GM19438 (cell line): ENCODE results near the gene SLC26A1.
A peak's percentile ranks its signal among the peaks of the same experiment; 100 is the strongest.

Experiments
- ATAC-seq: cut with Tn5 transposase; IDR thresholded peaks from one replicate; pipeline ENCODE4 v1.9.1; 2021; ENCODE audit warnings: low read depth; ENCODE audit not compliant: unreplicated experiment

The SLC26A1 gene

DNA sequence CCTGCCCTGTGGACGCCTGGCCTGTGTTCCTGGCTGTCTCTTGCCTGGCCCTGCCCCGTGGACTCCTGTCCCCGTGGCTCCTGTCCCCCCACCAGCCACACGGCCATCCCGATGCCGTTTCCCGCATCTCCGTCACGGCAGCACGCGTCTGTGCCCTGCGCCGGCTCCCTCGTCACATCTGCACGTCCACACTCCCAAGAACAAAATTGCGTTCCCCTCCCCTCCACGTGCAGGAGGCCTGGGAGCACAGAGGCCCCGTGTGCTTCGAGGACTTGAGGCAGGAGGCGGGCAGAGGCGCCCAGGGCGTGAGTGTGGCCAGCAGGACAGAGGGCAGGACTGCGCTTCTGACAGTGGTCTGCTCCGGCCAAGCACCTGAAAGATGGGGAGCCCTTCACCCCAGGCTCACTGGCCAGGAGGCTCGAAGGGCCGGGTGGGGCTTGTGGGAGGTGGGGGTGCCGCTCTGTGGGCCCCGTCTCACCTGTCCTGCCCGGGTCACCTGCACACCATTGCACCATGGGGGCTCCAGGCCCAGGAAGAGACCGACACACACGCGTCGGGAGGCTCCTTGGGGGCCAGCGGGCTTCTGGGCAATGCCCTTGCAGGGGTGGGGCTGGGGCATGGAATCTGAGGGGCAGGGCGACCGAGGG, 35.5 kb upstream of the SLC26A1 start:
- ATAC-seq, result no peak

- no peak for ATAC-seq
Measured at GRCh38 chr4:1027915-1028238, 34.7 kb upstream of the SLC26A1 start.

DNA sequence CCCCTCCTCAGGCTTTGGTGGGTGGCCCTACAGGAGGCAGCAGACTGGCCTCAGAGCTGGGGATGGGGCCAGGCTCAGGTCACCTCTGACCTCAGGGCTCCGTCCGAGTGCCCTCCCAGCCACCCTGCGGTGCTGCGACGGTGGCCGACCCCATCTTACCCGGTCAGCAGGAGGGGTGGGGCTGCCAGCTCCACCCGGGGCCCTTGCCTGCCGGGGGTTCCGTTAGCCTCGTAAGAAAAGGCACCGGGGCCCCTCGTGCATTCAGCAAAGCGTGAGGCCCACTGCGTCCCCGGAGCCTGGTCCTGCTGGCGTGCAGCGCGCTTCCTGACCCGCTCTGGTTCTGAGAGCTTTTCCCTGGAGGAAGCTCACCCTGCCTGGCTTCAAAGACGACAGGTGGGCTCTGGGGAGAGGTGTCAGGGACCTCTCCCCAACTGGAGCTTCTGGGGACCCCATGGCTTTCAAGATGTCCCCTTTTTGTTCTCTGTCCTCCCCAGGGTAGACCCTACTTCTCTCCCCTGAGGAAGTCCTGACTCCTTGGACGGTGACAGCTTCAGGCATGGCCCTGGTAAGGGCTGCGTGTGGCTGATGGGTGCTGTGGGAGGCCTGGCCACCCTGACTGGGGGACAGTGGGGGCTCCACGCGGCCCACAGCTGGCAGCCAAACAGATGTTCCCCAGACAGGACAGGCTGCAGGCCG, 34.2 kb upstream of the SLC26A1 start:
- ATAC-seq, result no peak

DNA sequence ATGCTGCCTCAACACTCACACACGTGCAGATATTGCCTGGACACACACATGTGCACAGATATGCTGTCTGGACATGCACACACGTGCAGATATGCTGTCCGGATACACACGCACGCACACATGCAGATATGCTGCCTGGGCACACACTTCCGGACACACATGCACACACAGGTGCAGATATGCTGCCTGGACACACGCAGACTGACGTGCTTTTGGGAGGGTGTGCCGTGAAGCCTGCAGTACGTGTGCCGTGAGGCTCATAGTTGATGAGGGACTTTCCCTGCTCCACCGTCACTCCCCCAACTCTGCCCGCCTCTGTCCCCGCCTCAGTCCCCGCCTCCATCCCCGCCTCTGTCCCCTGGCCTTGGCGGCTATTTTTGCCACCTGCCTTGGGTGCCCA, 32.9 kb upstream of the SLC26A1 start:
- peak; percentile 66 for ATAC-seq

- no peak for ATAC-seq
Measured at GRCh38 chr4:1024882-1025545, 31.8 kb upstream of the SLC26A1 start.

- ATAC-seq, result no peak
Measured at GRCh38 chr4:1023895-1024740, 30.9 kb upstream of the SLC26A1 start.

DNA sequence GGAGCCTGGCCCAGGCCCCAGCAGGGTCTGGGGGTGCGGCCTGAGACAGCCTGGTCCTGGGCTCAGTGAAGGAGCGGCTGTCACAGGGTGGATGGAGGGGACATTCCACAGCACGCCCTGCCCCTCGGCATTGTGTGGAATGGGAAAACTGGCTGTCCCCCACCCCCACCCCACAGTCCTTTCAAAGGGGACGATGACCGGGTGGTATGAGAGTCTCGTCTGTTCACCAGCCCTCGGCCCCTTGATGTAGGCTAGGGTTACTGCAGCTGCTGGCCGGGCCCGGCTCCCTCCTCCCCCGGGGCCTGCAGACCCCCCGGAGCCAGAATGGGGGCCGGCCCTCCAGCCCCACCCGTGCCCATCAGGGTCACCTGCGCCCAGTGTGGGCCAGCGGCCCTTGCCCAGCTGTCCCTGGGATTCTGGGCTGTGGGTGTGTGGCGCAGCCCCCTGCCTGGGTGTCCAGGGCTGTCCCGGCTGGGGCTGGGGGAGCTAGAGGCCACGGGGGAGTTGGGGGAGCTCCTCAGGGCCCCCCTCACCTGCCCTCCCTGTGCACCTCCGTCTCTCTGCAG, 30.0 kb upstream of the SLC26A1 start:
- no peak for ATAC-seq

GRCh38 chr4:1022739-1023066, 29.5 kb upstream of the SLC26A1 start:
- ATAC-seq, result no peak

DNA sequence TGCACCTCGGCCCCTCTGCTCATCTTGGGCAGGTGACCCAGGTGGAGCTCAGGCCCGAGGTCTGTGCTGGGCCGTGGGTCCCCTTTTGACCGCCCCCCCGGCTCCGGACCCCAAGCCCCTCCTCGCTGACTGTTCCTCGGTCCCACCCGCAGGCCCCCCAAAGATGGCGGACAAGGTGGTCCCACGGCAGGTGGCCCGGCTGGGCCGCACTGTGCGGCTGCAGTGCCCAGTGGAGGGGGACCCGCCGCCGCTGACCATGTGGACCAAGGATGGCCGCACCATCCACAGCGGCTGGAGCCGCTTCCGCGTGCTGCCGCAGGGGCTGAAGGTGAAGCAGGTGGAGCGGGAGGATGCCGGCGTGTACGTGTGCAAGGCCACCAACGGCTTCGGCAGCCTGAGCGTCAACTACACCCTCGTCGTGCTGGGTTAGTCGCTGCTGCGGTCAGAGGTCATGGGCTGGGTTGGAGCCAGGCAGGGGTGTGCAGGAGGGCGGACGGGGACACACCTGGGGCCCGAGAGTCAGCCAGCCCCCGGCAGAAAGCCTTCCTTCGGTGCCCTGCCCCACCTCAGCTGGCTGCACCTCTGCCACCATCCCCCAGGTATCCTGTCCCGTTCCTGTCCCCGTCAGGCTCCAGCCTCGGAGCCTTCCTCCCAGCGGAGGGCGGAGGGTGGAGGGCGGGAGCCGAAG, 29.0 kb upstream of the SLC26A1 start:
- ATAC-seq, result no peak

- peak; percentile 79 for ATAC-seq
Measured at GRCh38 chr4:1021386-1022050, 28.3 kb upstream of the SLC26A1 start.

DNA sequence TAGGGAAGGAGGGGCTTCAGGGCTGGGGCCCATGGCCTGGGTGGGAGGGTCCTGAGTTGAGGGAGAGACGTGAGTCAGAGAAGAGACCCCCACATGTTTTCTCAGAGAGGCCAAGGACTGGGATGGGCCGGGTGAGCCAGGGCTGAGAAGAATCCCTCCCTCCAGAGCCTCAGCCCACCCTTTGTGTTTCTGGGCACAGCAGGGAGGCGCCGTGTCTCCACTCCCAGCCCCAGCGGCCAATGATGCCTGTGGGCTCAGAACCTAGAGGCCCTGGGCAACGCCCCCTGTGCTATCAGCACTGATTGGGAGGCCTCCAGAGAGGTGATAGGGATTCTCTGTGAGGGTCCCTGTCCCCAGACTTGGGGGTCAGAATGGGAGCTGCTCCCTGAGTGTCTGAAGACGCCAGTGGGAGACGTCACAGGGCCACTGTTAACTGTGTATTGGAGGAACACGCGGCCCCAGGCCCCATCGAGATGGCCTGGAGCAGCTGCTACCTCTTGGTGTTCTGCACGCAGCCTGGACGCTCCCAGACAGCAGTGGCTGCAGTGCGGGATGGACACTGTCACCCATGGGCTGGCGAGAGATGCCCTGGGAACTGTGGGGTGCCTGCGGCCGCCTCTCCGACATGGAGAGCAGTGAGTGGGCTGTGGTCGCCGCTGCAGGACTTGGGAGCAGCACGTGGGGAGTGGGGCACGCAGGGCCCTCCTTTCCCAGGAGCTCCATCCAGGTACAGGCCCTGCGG, 26.7 kb upstream of the SLC26A1 start:
- no peak for ATAC-seq

- no peak for ATAC-seq
Measured at GRCh38 chr4:1019320-1019719, 26.1 kb upstream of the SLC26A1 start.

- ATAC-seq, result no peak
Measured at GRCh38 chr4:1018147-1019020, 25.2 kb upstream of the SLC26A1 start.

- ATAC-seq, result no peak
Measured at GRCh38 chr4:1017706-1018105, 24.5 kb upstream of the SLC26A1 start.

- ATAC-seq, result no peak
Measured at GRCh38 chr4:1017211-1017610, 24.0 kb upstream of the SLC26A1 start.

- no peak for ATAC-seq
Measured at GRCh38 chr4:1015746-1016145, 22.5 kb upstream of the SLC26A1 start.

- no peak for ATAC-seq
Measured at GRCh38 chr4:1015179-1015578, 22.0 kb upstream of the SLC26A1 start.
